ENCODE measurements around the gene DNAJC7.

DNAJC7 gene

DNA sequence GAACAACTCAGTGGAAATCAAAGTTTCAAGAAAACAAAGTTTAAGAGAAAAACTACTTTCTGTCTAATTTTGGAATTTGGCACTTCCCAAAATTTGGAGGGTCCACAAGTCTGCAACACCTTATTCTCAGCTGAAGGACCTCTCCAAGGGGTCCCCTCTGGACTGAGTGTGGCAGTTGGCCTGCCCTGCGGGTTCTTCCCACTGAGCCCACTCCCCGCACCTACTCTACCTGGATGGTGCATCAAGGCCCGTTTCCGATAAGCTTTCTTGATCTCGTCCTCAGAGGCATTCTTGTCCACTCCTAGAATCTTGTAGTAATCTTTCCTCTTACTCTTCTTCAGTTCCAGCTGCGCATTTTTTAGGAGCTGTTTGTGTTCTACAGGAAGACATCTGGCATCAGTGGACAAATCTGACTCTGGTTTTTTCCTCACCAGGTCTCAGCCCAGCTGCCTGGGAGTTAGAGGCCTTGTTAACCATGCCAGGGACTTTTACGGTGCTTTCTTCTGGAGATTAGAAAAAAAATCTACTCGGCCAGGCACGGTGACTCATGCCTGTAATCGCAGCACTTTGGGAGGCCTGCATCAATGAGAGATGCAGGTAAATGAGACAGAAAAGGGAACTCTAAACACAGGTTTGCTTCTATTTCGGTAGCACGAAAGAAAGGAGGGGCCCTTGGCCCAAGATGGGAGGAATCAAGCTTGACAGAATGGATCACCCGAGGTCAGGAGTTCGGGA is 35.0 kb downstream of the DNAJC7 start:
- DNase-seq (ENCODE audit: low spot score in 2 of 2), result no peak
- no peaks in the 10 kb centered on the region for H3K4me1 Mint-ChIP-seq
- H3K4me3 Mint-ChIP-seq, result no peak overlapping the region
- H3K36me3 Mint-ChIP-seq, result peaks cover 100% of the 10 kb centered on the region
- no peaks in the 10 kb centered on the region for H3K9me3 Mint-ChIP-seq
- ATAC-seq, result no peak
- H3K27ac Mint-ChIP-seq, result no peak overlapping the region

- no peak for ATAC-seq
- no peak overlapping the region for H3K4me3 Mint-ChIP-seq
- no peak for DNase-seq (ENCODE audit: low spot score in 2 of 2)
- H3K9me3 Mint-ChIP-seq, result no peaks in the 10 kb centered on the region
- peaks cover 100% of the 10 kb centered on the region for H3K36me3 Mint-ChIP-seq
- H3K27ac Mint-ChIP-seq, result peak overlapping the region; percentile 83
- peaks cover 5% of the 10 kb centered on the region for H3K4me1 Mint-ChIP-seq
Measured at GRCh38 chr17:41977991-41978390, 39.2 kb downstream of the DNAJC7 start.

- H3K4me1 Mint-ChIP-seq, result peaks cover 5% of the 10 kb centered on the region
- H3K4me3 Mint-ChIP-seq, result no peak overlapping the region
- H3K36me3 Mint-ChIP-seq, result peaks cover 100% of the 10 kb centered on the region
- no peak for ATAC-seq
- DNase-seq (ENCODE audit: low spot score in 2 of 2), result no peak
- H3K9me3 Mint-ChIP-seq, result no peaks in the 10 kb centered on the region
- peak overlapping the region; percentile 63 for H3K27ac Mint-ChIP-seq
Measured at GRCh38 chr17:41976142-41976768, 41.0 kb downstream of the DNAJC7 start.

GRCh38 chr17:41975099-41976083 is 41.8 kb downstream of the DNAJC7 start:
- H3K4me1 Mint-ChIP-seq, result peaks cover 5% of the 10 kb centered on the region
- H3K36me3 Mint-ChIP-seq, result peaks cover 100% of the 10 kb centered on the region
- no peak overlapping the region for H3K4me3 Mint-ChIP-seq
- no peak for ATAC-seq
- peak overlapping the region; percentile 72 for H3K27ac Mint-ChIP-seq
- no peaks in the 10 kb centered on the region for H3K9me3 Mint-ChIP-seq
- no peak for DNase-seq (ENCODE audit: low spot score in 2 of 2)

DNA sequence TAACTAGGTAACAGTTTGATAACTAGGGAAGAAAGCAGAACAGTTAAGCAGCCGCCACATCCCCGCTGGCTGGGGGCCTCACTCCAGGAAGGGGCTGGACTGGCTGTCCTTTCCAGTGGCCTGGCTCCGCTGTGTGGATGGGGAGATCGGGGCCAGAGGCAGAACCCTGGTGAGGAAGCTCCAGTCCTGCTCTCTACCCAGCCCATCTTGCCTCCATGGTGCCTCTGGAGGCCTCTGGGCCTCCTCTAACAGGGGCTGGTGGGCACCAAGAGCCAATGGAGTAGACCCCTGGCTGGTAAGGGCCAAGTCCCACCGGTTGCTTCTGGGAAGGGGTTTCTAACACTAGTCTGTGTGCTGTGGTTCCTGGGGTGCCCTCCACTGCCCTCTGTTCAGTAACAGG is 42.6 kb downstream of the DNAJC7 start:
- DNase-seq (ENCODE audit: low spot score in 2 of 2), result no peak
- Mint-ChIP-seq H3K36me3 (peaks cover 100% of the 10 kb centered on the region), H3K4me1 (peaks cover 5% of the 10 kb centered on the region), H3K27ac (peak overlapping the region; percentile 72), H3K4me3 (no peak overlapping the region), H3K9me3 (no peaks in the 10 kb centered on the region)
- ATAC-seq, result no peak

- Mint-ChIP-seq H3K9me3 (no peaks in the 10 kb centered on the region), H3K4me1 (peaks cover 6% of the 10 kb centered on the region), H3K4me3 (no peak overlapping the region), H3K27ac (peak overlapping the region; percentile 72), H3K36me3 (peaks cover 100% of the 10 kb centered on the region)
- ATAC-seq, result no peak
- DNase-seq (ENCODE audit: low spot score in 2 of 2), result no peak
Measured at GRCh38 chr17:41974031-41974430, 43.2 kb downstream of the DNAJC7 start.

- Mint-ChIP-seq H3K4me1 (peaks cover 12% of the 10 kb centered on the region), H3K36me3 (peaks cover 100% of the 10 kb centered on the region), H3K9me3 (no peaks in the 10 kb centered on the region), H3K27ac (peak overlapping the region; percentile 72), H3K4me3 (no peak overlapping the region)
- no peak for DNase-seq (ENCODE audit: low spot score in 2 of 2)
- ATAC-seq, result no peak
Measured at GRCh38 chr17:41973408-41973811, 43.8 kb downstream of the DNAJC7 start.

- peaks cover 19% of the 10 kb centered on the region for H3K4me1 Mint-ChIP-seq
- H3K27ac Mint-ChIP-seq, result peak overlapping the region; percentile 72
- peaks cover 98% of the 10 kb centered on the region for H3K36me3 Mint-ChIP-seq
- ATAC-seq, result peak; percentile 34
- no peaks in the 10 kb centered on the region for H3K9me3 Mint-ChIP-seq
- no peak for DNase-seq (ENCODE audit: low spot score in 2 of 2)
- H3K4me3 Mint-ChIP-seq, result no peak overlapping the region
Measured at GRCh38 chr17:41972571-41973407, 44.5 kb downstream of the DNAJC7 start.

DNA sequence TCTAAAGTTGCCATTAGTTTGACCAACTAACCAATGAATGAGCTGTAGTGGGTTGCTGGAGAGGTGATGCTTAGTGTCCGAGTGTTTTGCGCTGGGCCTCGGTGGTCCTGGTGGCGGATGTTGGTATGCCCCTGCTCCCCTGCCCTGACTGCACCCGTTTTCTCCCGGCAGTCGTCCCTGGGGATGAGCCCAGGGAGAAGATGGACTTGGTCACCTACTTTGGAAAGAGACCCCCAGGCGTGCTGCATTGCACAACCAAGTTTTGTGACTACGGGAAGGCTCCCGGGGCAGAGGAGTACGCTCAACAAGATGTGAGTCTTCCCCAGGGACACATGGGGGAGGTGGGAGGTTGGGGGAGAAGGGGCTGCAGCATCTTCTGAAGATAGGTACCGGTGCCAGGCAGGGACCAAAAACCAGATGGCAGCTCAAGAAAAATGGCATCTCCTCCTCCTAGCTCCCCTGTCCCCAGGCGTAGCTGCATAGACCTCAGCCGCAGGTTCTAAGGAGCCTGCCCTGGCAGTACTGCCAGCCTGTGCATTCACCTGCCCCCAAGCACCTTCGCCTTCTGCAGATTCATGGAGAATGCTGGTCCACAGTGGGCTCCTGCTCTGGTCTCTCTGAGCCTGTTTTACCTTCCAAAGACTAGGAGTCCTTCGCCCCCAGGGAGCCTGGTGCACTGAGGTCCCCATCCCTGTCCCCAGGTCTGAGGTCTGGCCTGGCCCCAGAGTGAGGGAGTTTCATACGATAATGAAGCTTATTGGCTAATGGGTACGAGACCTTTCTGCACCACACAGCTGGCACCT is 45.3 kb downstream of the DNAJC7 start:
- ATAC-seq, result no peak
- Mint-ChIP-seq H3K27ac (peak overlapping the region; percentile 71), H3K4me3 (no peak overlapping the region), H3K9me3 (no peaks in the 10 kb centered on the region), H3K4me1 (peaks cover 25% of the 10 kb centered on the region), H3K36me3 (peaks cover 89% of the 10 kb centered on the region)
- DNase-seq (ENCODE audit: low spot score in 2 of 2), result no peak

GRCh38 chr17:41970901-41971331 is 46.3 kb downstream of the DNAJC7 start:
- peak overlapping the region; percentile 71 for H3K27ac Mint-ChIP-seq
- DNase-seq (ENCODE audit: low spot score in 2 of 2) (no peak), ATAC-seq (no peak)
- no peaks in the 10 kb centered on the region for H3K9me3 Mint-ChIP-seq
- H3K4me3 Mint-ChIP-seq, result no peak overlapping the region
- peaks cover 84% of the 10 kb centered on the region for H3K36me3 Mint-ChIP-seq
- peaks cover 28% of the 10 kb centered on the region for H3K4me1 Mint-ChIP-seq

DNA sequence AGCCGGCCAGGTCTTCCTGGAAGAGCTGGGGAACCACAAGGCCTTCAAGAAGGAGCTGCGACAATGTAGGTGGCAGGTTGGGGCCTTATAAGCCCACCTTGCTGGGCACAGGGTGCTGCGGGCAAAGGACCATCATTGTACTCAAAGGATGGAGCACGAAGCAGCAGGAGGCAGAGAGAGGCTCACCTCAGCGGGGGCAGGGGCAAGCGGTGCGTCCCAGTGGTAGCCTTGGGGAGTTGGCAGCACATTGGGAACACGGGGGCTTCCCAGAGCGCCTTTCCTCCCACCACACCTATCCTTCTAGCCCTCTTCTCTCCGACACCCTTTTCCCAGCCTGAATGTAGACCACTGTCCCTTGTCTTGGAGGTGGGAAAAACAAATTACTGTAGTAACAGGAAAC is 48.6 kb downstream of the DNAJC7 start:
- no peak for DNase-seq (ENCODE audit: low spot score in 2 of 2)
- Mint-ChIP-seq H3K36me3 (peaks cover 67% of the 10 kb centered on the region), H3K4me3 (peak overlapping the region; percentile 78), H3K9me3 (no peaks in the 10 kb centered on the region), H3K4me1 (peaks cover 40% of the 10 kb centered on the region), H3K27ac (no peak overlapping the region)
- no peak for ATAC-seq

DNA sequence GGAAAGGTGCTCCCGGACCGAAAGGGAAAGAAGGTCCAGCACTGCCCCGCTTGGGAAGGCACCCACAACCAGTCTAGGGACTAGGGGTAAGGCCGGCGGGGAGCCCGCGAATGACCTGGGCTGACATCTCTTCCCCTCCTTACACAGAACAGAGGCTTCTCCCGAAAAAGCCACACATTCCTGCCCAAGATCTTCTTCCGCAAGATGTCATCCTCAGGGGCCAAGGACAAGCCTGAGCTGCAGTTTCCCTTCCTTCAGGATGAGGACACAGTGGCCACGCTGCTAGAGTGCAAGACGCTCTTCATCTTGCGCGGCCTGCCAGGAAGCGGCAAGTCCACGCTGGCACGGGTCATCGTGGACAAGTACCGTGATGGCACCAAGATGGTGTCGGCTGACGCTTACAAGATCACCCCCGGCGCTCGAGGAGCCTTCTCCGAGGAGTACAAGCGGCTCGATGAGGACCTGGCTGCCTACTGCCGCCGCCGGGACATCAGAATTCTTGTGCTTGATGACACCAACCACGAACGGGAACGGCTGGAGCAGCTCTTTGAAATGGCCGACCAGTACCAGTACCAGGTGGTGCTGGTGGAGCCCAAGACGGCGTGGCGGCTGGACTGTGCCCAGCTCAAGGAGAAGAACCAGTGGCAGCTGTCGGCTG is 49.2 kb downstream of the DNAJC7 start:
- peak overlapping the region; percentile 78 for H3K4me3 Mint-ChIP-seq
- no peaks in the 10 kb centered on the region for H3K9me3 Mint-ChIP-seq
- ATAC-seq, result no peak
- DNase-seq (ENCODE audit: low spot score in 2 of 2), result no peak
- H3K36me3 Mint-ChIP-seq, result peaks cover 60% of the 10 kb centered on the region
- peaks cover 35% of the 10 kb centered on the region for H3K4me1 Mint-ChIP-seq
- peak overlapping the region; percentile 58 for H3K27ac Mint-ChIP-seq

- peak; percentile 19 to 78 for DNase-seq (ENCODE audit: low spot score in 2 of 2)
- peaks cover 35% of the 10 kb centered on the region for H3K4me1 Mint-ChIP-seq
Measured at GRCh38 chr17:41967141-41967920, 49.9 kb downstream of the DNAJC7 start.

More at GRCh38 chr17:41967141-41967920, 49.9 kb downstream of the DNAJC7 start:
- ATAC-seq, result peak; percentile 27
- peaks cover 53% of the 10 kb centered on the region for H3K36me3 Mint-ChIP-seq
- H3K27ac Mint-ChIP-seq, result peak overlapping the region; percentile 58
- H3K9me3 Mint-ChIP-seq, result no peaks in the 10 kb centered on the region
- peak overlapping the region; percentile 78 for H3K4me3 Mint-ChIP-seq

All from stimulated activated effector memory CD8-positive, alpha-beta T cell treated with anti-CD3 and anti-CD28 coated beads, Interleukin-12 subunit alpha, Interleukin-12 subunit beta, amount 100 ng/mL, for 72 hours (primary cell).